ENCODE measurements around the gene WDR74. TPM values are rescaled to one million over a fixed set of nuclear protein-coding genes. Genes with fewer than 3 reads are reported as not detected.

WDR74 gene
- total and polyA plus RNA-seq, 2 of the 13 experiments (the other 11 are each of a cell fraction or from before 2014, with no cell fraction given): 77.0 to 83.3 TPM

DNA sequence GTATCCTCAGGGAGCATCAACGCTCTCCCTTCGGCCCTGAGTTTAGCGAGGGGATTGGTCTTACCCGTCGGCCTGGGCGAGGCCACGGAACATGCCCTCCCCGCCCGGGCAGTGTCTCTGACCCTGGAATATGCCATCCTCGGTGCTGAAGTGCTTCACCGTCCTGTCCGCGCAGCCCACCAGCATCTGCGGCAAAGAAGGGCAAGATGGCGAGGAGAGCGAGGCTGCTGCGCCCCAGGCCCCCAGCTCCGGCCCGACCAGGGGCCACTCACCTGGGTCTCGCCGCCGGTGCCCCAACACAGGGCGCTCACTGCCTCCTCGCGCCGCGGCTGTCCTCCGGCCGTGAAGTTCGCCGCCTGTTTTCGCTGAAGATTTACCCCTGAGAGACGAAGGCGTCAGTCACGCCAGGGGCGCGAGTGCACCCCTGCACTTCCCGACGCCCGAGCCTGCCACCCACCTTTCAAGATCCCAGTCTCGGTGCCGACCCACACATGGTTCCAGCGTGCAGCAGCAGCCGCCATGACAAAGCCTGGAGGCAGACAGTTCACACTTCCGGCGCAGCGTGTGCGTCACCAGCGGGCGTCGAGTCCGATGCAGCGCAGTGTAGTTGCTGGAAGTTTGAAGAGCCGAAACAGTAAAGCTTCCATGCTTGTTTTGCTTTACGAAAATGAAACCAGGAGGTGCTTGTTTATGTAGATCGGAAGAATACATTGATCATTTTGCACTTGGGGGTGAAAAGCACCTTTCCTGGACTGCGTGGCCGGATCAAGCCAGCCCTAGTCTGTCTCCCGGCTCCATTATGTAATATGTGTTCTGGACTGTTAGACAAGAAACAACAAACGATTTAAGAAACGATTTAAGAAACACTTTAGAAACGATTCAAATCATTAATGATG, at the start of gene WDR74 (continued):
- TF ChIP-seq HNF1B (CRISPR knock-in tag; IDR thresholded peaks at IDR 0.05) (peak; percentile 76), ZNF546 (CRISPR knock-in tag; conservative IDR thresholded peaks at IDR 0.05) (no peak), ZNF205 (CRISPR knock-in tag; IDR thresholded peaks at IDR 0.05) (peak; percentile 91; the same call in 1 of the 2 replicates), EP300 (IDR thresholded peaks at IDR 0.05; ENCODE audit: low read depth in 2 of 2, low read length in 2 of 2) (no peak; a peak in 1 of 4 replicates), EP300 (CRISPR knock-in tag; IDR thresholded peaks at IDR 0.05; ENCODE audit: borderline replicate concordance) (no peak; the same call in 1 of the 2 replicates), FOXP1 (IDR thresholded peaks at IDR 0.05) (no peak), FOXP1 (CRISPR knock-in tag; IDR thresholded peaks at IDR 0.05) (peak; percentile 51; the same call in 1 of the 2 replicates), MED13 (CRISPR knock-in tag; IDR thresholded peaks at IDR 0.05) (no peak), CBX5 (CRISPR knock-in tag; IDR thresholded peaks at IDR 0.05; ENCODE audit: borderline replicate concordance) (peak; percentile 74; the same call in 1 of the 2 replicates), FOXA1 (IDR thresholded peaks at IDR 0.05) (no peak), FOXA1 (CRISPR knock-in tag; IDR thresholded peaks at IDR 0.05) (peak; percentile 40), ZNF468 (CRISPR knock-in tag; IDR thresholded peaks at IDR 0.05) (no peak), ZBTB38 (CRISPR knock-in tag; IDR thresholded peaks at IDR 0.05) (peak; percentile 91), ZNF24 (IDR thresholded peaks at IDR 0.05) (no peak), ZNF276 (CRISPR knock-in tag; IDR thresholded peaks at IDR 0.05; ENCODE audit: low read depth) (no peak; the same call in none of the 2 replicates), ZBTB44 (CRISPR knock-in tag; IDR thresholded peaks at IDR 0.05) (0 out of 2 replicates have a peak, but pooled peaks have one; percentile 12), ZBTB4 (CRISPR knock-in tag; IDR thresholded peaks at IDR 0.05; ENCODE audit: borderline replicate concordance) (0 out of 2 replicates have a peak, but pooled peaks have one; percentile 39), SP4 (CRISPR knock-in tag; IDR thresholded peaks at IDR 0.05) (peak; percentile 79), YEATS2 (CRISPR knock-in tag; IDR thresholded peaks at IDR 0.05; ENCODE audit: borderline replicate concordance) (peak; percentile 92), ZFP1 (CRISPR knock-in tag; IDR thresholded peaks at IDR 0.05) (no peak; the same call in 1 of the 2 replicates), HNF4G (IDR thresholded peaks at IDR 0.05; ENCODE audit: borderline replicate concordance, low read depth, low read length) (no peak), HNF4G (CRISPR knock-in tag; IDR thresholded peaks at IDR 0.05; ENCODE audit: borderline replicate concordance, low read depth) (0 out of 2 replicates have a peak, but pooled peaks have one; percentile 69), KAT8 (CRISPR knock-in tag; IDR thresholded peaks at IDR 0.05) (peak; percentile 98)

All from HepG2 (cell line).